Measurements from ENCODE around the gene MVK.

The MVK gene

GRCh38 chr12:109611223-109611622, 37.6 kb downstream of the MVK start:
- DNase-seq = no peak

- no peak for DNase-seq
Measured at GRCh38 chr12:109612003-109612402, 38.4 kb downstream of the MVK start.

GRCh38 chr12:109612975-109613502, 39.4 kb downstream of the MVK start:
- no peak for DNase-seq

GRCh38 chr12:109613649-109614455, 40.3 kb downstream of the MVK start:
- no peak for DNase-seq

GRCh38 chr12:109615556-109616229, 42.1 kb downstream of the MVK start:
- DNase-seq = no peak

GRCh38 chr12:109617491-109617890, 43.9 kb downstream of the MVK start:
- DNase-seq = no peak

- no peak for DNase-seq
Measured at GRCh38 chr12:109618082-109618481, 44.5 kb downstream of the MVK start.

- DNase-seq = no peak
Measured at GRCh38 chr12:109619002-109619604, 45.5 kb downstream of the MVK start.

- DNase-seq = no peak
Measured at GRCh38 chr12:109621211-109621694, 47.7 kb downstream of the MVK start.

- peak; percentile 76 for DNase-seq
Measured at GRCh38 chr12:109621901-109622364, 48.3 kb downstream of the MVK start.

- no peak for DNase-seq
Measured at GRCh38 chr12:109624467-109624866, 50.9 kb downstream of the MVK start.

- no peak for DNase-seq
Measured at GRCh38 chr12:109625131-109625559, 51.6 kb downstream of the MVK start.

- DNase-seq = no peak
Measured at GRCh38 chr12:109625749-109626377, 52.3 kb downstream of the MVK start.

GRCh38 chr12:109626378-109627115, 53.0 kb downstream of the MVK start:
- no peak for DNase-seq

- DNase-seq = no peak
Measured at GRCh38 chr12:109627633-109628032, 54.0 kb downstream of the MVK start.

- no peak for DNase-seq
Measured at GRCh38 chr12:109630107-109630506, 56.5 kb downstream of the MVK start.

GRCh38 chr12:109630815-109631214, 57.2 kb downstream of the MVK start:
- no peak for DNase-seq

GRCh38 chr12:109631302-109631701, 57.7 kb downstream of the MVK start:
- DNase-seq = no peak

GRCh38 chr12:109631751-109632150, 58.2 kb downstream of the MVK start:
- no peak for DNase-seq

- no peak for DNase-seq
Measured at GRCh38 chr12:109632342-109632741, 58.7 kb downstream of the MVK start.

- no peak for DNase-seq
Measured at GRCh38 chr12:109635717-109636116, 62.1 kb downstream of the MVK start.

GRCh38 chr12:109637348-109637747, 63.8 kb downstream of the MVK start:
- DNase-seq = no peak
